KMS-11 (cell line): ENCODE measurements around the gene C11orf86.

Experiments used
- H2AFZ ChIP-seq: fragments of 200-600 bp; sonication (generic); 2 replicates; pipeline ENCODE4 v1.6.1; 2016; ENCODE audit warnings: antibody characterized with exemption, mixed run types, low read depth
- H3K27ac ChIP-seq: fragments of 200-600 bp; sonication (generic); 2 replicates; pipeline ENCODE4 v1.6.1; 2016; ENCODE audit warnings: mild to moderate bottlenecking, mixed run types
- H3K27me3 ChIP-seq: fragments of 200-600 bp; sonication (generic); 2 replicates; pipeline ENCODE4 v1.6.1; 2017; ENCODE audit warnings: mild to moderate bottlenecking, low read depth, mixed run types, moderate library complexity; ENCODE audit not compliant: insufficient read depth
- H3K36me3 ChIP-seq: fragments of 200-600 bp; sonication (generic); 2 replicates; pipeline ENCODE4 v1.6.1; 2017; ENCODE audit warnings: mild to moderate bottlenecking, mixed run types; ENCODE audit not compliant: insufficient read depth
- H3K4me1 ChIP-seq: fragments of 200-600 bp; sonication (generic); 2 replicates; pipeline ENCODE4 v1.6.1; 2016; ENCODE audit warnings: mild to moderate bottlenecking, low read depth, mixed run types; ENCODE audit not compliant: poor library complexity, severe bottlenecking
- H3K4me2 ChIP-seq: fragments of 200-600 bp; sonication (generic); 2 replicates; pipeline ENCODE4 v1.7.0; 2016; ENCODE audit warnings: mild to moderate bottlenecking, mixed run types
- H3K4me3 ChIP-seq: fragments of 200-600 bp; sonication (generic); IDR thresholded peaks from 2 replicates; pipeline ENCODE4 v1.6.1; 2017; ENCODE audit warnings: low read depth, low read length, mixed read lengths; ENCODE audit not compliant: insufficient read depth
- H3K79me2 ChIP-seq: fragments of 200-600 bp; sonication (generic); 2 replicates; pipeline ENCODE4 v1.6.1; 2016; ENCODE audit warnings: low read depth, mixed run types; ENCODE audit not compliant: insufficient read depth
- H3K9ac ChIP-seq: fragments of 200-600 bp; sonication (generic); 2 replicates; pipeline ENCODE4 v1.6.1; 2016; ENCODE audit warnings: mild to moderate bottlenecking, mixed run types
- H4K20me1 ChIP-seq: fragments of 200-600 bp; sonication (generic); 2 replicates; pipeline ENCODE4 v1.6.1; 2016; ENCODE audit warnings: mild to moderate bottlenecking, mixed run types; ENCODE audit not compliant: insufficient read depth
- TF ChIP-seq, protein P1 (sequence below): fragments of 200-600 bp; sonication (generic); conservative IDR thresholded peaks from 2 replicates; pipeline ENCODE4 v1.6.1; 2017; ENCODE audit warnings: low read depth, mild to moderate bottlenecking, antibody characterized with exemption, low read length, moderate library complexity, mixed read lengths

The C11orf86 gene

DNA sequence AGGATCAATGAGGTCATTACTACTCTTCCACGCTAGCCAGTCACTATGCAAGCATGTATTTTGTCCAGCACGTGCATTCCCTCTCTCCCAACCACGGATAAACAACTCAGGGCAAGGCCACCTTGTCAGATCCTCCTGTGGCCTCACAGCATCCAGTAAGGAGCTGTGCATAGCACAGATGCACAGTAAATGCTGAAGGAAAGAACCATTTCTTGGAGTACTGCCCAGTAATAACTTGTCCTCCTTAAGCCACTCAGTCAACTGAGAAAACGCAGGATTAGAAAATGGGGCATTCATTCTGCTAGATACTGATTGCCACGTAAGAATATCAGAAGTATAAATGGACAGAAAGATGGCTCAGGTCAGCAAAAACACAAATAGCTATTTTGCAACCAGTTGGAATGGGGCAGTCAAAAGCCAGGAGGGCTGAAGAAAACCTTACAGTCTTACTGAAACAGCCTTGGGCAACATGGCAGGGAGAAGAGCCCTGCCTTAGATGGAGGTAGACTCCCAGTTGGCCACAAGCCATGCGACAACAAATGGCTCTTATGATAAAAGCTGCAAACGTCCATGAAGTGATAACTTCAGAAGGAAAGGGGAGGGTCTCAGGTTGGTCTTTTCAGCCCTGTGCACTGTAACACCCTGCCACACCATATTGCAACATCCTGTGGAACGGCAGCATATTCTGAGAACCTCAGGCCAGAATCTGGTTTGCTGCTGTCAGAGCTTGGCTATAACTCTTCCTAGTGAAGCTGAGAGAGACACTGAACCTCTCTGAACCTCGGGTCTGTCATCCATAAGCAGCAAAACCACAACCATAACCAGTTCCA is 39.9 kb upstream of the C11orf86 start:
- Histone ChIP-seq H3K36me3 (no peaks in the 10 kb centered on the region), H4K20me1 (no peaks in the 10 kb centered on the region), H3K4me2 (no peak overlapping the region), H2AFZ (no peak overlapping the region), H3K79me2 (no peaks in the 10 kb centered on the region), H3K9ac (no peak overlapping the region), H3K4me1 (no peaks in the 10 kb centered on the region), H3K27me3 (no peaks in the 10 kb centered on the region), H3K4me3 (no peak overlapping the region), H3K27ac (no peak overlapping the region)
- TF ChIP-seq, protein P1, sequence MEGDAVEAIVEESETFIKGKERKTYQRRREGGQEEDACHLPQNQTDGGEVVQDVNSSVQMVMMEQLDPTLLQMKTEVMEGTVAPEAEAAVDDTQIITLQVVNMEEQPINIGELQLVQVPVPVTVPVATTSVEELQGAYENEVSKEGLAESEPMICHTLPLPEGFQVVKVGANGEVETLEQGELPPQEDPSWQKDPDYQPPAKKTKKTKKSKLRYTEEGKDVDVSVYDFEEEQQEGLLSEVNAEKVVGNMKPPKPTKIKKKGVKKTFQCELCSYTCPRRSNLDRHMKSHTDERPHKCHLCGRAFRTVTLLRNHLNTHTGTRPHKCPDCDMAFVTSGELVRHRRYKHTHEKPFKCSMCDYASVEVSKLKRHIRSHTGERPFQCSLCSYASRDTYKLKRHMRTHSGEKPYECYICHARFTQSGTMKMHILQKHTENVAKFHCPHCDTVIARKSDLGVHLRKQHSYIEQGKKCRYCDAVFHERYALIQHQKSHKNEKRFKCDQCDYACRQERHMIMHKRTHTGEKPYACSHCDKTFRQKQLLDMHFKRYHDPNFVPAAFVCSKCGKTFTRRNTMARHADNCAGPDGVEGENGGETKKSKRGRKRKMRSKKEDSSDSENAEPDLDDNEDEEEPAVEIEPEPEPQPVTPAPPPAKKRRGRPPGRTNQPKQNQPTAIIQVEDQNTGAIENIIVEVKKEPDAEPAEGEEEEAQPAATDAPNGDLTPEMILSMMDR, result no peak

DNA sequence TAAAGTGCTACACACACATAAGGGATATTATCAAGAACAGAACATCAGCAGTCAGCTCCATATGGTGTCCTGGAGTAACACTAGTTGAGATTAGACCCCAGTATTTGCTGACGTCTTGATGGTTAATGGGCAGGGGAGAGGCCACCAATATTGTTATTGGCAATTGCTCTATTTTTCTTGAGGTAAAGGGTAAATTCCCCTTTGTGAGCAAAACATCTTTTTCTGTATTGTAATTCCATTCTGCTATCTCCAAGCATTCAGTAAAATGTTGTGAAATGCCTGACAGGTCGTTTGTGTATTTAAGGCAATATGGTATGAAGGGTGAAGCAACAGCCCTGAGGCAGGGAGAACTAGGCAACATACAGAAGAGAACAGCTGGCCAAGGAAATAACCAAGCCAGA is 38.8 kb upstream of the C11orf86 start:
- Histone ChIP-seq H3K4me1 (no peaks in the 10 kb centered on the region), H3K79me2 (no peaks in the 10 kb centered on the region), H3K4me3 (no peak overlapping the region), H3K27ac (no peak overlapping the region), H3K27me3 (no peaks in the 10 kb centered on the region), H3K4me2 (no peak overlapping the region), H3K36me3 (no peaks in the 10 kb centered on the region), H4K20me1 (no peaks in the 10 kb centered on the region), H2AFZ (no peak overlapping the region), H3K9ac (no peak overlapping the region)
- TF ChIP-seq, protein P1, result no peak

DNA sequence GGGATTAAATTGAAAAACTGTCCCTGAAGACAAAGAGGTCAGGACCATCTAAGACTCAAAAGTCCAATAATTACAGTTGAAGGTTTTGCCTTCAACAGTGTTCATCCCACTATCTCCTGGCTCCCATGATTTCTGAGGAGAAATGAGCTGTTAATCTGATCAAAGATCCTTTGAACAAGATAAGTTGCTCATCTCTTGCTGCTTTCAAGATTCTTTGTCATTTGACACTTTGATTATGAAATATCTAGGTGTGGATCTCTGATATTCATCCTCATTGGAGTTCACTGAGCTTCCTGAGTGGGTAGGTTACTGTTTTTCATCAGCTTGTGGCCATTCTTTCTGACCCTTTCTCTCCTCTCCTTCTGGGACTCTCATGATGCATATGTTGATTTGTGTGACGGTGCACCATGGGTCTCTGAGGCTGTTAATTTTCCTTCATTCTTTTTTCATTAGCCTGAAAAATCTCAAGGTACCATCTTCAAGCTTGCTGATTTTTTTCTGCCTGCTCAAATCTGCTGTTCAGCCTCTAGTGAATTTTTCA is 37.8 kb upstream of the C11orf86 start:
- TF ChIP-seq, protein P1, result no peak
- Histone ChIP-seq H3K27me3 (no peaks in the 10 kb centered on the region), H3K9ac (no peak overlapping the region), H2AFZ (no peak overlapping the region), H3K79me2 (no peaks in the 10 kb centered on the region), H3K4me3 (no peak overlapping the region), H3K36me3 (no peaks in the 10 kb centered on the region), H3K4me1 (no peaks in the 10 kb centered on the region), H3K27ac (no peak overlapping the region), H4K20me1 (no peaks in the 10 kb centered on the region), H3K4me2 (no peak overlapping the region)

DNA sequence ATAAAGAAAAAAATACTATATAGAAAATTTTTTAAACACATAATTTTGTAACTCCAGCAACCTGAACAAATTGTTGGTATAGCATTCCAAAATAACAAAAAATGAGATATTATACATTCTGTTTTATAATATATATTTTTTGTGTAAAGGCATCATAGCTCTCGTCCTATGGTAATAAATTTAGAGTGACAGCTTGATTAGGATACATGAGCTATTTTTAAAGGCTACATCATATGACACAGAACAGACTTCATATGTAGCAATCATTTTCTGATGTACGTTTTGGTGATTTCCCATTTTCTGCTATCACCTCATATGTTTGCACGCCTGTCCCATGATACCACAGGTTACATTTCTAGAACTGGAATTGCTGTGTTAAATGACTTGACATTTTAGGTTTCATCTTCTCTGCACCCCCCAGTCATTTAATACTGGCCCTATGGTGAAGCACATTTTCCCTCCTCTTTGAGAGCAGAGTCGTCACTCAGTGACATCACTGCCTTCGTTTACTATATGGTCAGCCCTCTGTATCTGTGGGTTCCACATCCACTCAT is 36.4 kb upstream of the C11orf86 start:
- Histone ChIP-seq H2AFZ (no peak overlapping the region), H3K36me3 (no peaks in the 10 kb centered on the region), H3K4me2 (no peak overlapping the region), H3K79me2 (no peaks in the 10 kb centered on the region), H3K9ac (no peak overlapping the region), H3K27me3 (no peaks in the 10 kb centered on the region), H3K4me3 (no peak overlapping the region), H3K4me1 (no peaks in the 10 kb centered on the region), H4K20me1 (no peaks in the 10 kb centered on the region), H3K27ac (no peak overlapping the region)
- TF ChIP-seq, protein P1, result no peak
